Measurements from ENCODE around the gene MEGF11. TPM values are rescaled to one million over a fixed set of nuclear protein-coding genes. Genes with fewer than 3 reads are reported as not detected.

MEGF11 gene
- total RNA-seq, 4 donors from 2014 or later = not detected

DNA sequence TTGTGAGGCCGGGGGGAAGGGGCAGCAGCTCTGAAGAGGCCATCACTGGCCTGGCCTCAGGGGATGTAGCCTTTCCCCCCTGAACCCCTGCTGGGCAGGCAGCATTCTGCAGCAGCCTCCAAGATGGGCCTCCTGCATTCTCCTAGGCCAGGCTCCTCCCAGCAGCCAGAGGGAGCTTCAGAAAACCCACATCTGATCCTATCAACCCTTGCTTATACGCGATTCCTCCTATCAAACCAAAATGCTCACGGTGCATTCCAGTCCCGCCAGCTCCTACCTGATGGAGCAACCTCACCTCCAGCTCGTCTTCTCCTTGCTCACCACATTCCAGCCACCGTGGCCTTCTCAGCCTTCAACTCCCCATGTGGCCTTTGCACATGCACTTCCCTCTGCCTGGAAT lies 85.7 kb downstream of the MEGF11 start:
- Histone ChIP-seq H3K27me3 (no peaks in the 10 kb centered on the region), H3K27ac (no peak overlapping the region), H3K36me3 (no peaks in the 10 kb centered on the region), H3K4me3 (no peak overlapping the region), H3K4me1 (no peaks in the 10 kb centered on the region), H3K9me3 (no peaks in the 10 kb centered on the region)
- no peak for DNase-seq
- 76 to 85% methylated on average over 7 of the region's 7 CpGs for WGBS, 2 donors
- TF ChIP-seq POLR2A (IDR thresholded peaks at IDR 0.05) = no peak
- TF ChIP-seq, protein P1, sequence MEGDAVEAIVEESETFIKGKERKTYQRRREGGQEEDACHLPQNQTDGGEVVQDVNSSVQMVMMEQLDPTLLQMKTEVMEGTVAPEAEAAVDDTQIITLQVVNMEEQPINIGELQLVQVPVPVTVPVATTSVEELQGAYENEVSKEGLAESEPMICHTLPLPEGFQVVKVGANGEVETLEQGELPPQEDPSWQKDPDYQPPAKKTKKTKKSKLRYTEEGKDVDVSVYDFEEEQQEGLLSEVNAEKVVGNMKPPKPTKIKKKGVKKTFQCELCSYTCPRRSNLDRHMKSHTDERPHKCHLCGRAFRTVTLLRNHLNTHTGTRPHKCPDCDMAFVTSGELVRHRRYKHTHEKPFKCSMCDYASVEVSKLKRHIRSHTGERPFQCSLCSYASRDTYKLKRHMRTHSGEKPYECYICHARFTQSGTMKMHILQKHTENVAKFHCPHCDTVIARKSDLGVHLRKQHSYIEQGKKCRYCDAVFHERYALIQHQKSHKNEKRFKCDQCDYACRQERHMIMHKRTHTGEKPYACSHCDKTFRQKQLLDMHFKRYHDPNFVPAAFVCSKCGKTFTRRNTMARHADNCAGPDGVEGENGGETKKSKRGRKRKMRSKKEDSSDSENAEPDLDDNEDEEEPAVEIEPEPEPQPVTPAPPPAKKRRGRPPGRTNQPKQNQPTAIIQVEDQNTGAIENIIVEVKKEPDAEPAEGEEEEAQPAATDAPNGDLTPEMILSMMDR (IDR thresholded peaks at IDR 0.05) = no peak
- intact Hi-C loops (cut with DNase I) = no loop called here

DNA sequence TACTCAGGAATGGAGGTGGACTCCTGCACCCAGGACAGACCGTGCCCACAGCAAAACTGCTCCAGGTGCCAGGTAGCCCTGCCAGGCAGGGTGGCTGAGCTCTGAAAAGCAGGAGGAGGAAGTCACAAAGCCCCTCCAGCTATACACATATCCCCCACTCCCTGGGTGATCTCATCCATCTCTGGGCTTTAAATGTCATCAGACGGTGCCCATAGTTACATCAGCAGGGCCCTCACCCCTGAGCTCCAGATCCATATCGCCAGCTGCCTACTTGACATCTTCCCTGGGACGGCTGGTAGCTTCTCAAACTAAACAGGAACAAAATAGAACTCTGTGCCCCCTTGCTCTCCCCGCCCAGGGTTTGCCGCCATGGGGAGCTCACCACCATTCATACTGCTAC lies 87.7 kb downstream of the MEGF11 start:
- Histone ChIP-seq H3K36me3 (no peaks in the 10 kb centered on the region), H3K27me3 (no peaks in the 10 kb centered on the region), H3K27ac (no peak overlapping the region), H3K9me3 (no peaks in the 10 kb centered on the region), H3K4me1 (no peaks in the 10 kb centered on the region), H3K4me3 (no peak overlapping the region)
- 82 to 91% methylated on average over 5 to 6 of the region's 6 CpGs for WGBS, 2 donors
- DNase-seq = no peak
- intact Hi-C loops (cut with DNase I) = no loop called here
- TF ChIP-seq, protein P1 (IDR thresholded peaks at IDR 0.05) = no peak
- TF ChIP-seq POLR2A (IDR thresholded peaks at IDR 0.05) = no peak

DNA sequence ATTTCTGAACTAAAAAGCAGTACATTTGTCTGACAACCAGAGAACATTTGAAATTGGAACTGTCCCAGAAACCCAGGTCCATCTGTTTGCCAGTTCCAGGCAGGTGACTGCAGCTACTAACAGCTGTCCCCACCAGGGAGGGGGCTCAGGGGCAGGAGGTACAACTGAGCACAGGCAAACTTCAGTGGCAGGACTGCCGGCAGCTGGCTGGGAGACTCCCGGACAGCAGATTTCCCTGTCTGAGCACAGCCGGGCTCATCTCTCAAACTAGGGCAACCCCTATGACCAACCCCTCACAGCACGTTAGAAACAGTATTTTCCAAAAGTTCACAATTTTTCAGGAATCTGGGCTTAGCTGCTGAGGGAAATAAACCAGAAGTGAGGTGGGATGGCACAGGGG lies 88.8 kb downstream of the MEGF11 start:
- no peak for DNase-seq
- intact Hi-C loops (cut with DNase I) = no loop called here
- Histone ChIP-seq H3K36me3 (no peaks in the 10 kb centered on the region), H3K9me3 (no peaks in the 10 kb centered on the region), H3K27ac (no peak overlapping the region), H3K27me3 (no peaks in the 10 kb centered on the region), H3K4me1 (no peaks in the 10 kb centered on the region), H3K4me3 (no peak overlapping the region)
- WGBS, 2 donors = 68 to 100% methylated on average over 2 to 4 of the region's 4 CpGs
- TF ChIP-seq, protein P1 (IDR thresholded peaks at IDR 0.05) = no peak
- no peak for TF ChIP-seq POLR2A (IDR thresholded peaks at IDR 0.05)

DNA sequence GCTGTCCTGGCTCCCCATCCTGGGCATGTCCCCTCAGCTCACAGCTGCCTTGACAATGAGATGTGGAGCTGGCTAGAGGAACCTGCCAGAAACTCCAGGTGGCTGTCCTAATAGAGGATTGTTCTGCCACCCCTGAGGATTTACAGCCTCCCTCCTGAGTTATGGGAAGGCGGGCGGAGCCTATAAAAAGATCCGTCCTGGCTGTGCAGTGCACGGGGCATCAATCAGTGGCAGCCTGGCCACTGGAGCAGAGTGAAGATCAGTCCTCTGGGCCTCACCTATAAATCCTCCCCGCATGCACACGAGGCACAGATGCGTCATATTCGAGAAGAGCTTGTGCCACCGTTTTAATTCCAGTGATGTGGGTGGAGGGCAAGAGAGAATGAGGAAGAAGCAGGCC lies 90.0 kb downstream of the MEGF11 start:
- Histone ChIP-seq H3K4me1 (no peaks in the 10 kb centered on the region), H3K27ac (no peak overlapping the region), H3K4me3 (no peak overlapping the region), H3K27me3 (no peaks in the 10 kb centered on the region), H3K36me3 (no peaks in the 10 kb centered on the region), H3K9me3 (no peaks in the 10 kb centered on the region)
- TF ChIP-seq POLR2A (IDR thresholded peaks at IDR 0.05) = no peak
- TF ChIP-seq, protein P1 (IDR thresholded peaks at IDR 0.05) = no peak
- WGBS, 2 donors = 80 to 86% methylated on average over 5 to 9 of the region's 9 CpGs
- intact Hi-C loops (cut with DNase I) = no loop called here
- no peak for DNase-seq

DNA sequence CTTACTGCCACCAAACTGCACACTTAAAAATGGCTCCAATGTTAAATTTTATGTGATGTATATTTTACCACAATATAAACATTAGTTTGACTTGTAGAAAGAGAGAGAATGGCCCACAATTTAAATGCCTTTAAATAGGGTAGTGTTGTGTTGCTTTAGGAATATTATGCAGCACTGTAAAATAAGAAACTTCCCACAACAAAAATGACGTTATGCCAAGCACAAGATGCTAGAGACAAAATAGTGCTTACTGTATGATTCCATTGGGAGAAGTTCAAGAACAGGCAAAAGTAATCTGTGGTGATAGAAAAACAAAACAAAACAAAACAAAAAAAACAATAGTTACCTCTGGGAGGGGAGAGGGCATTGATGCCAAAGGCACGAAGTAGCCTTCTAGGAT lies 91.3 kb downstream of the MEGF11 start:
- WGBS, 2 donors = 59 to 71% methylated on average over 2 of the region's 2 CpGs
- TF ChIP-seq POLR2A (IDR thresholded peaks at IDR 0.05) = no peak
- TF ChIP-seq, protein P1 (IDR thresholded peaks at IDR 0.05) = no peak
- no peak overlapping the region for H3K4me3 ChIP-seq
- no peaks in the 10 kb centered on the region for H3K36me3 ChIP-seq
- H3K27ac ChIP-seq = no peak overlapping the region
- intact Hi-C loops (cut with DNase I) = no loop called here
- no peaks in the 10 kb centered on the region for H3K9me3 ChIP-seq
- H3K27me3 ChIP-seq = peaks cover 0 to 6% (median 0%) of the 10 kb centered on the region in 4 donors
- no peak for DNase-seq
- H3K4me1 ChIP-seq = no peaks in the 10 kb centered on the region
